Activated CD8-positive, alpha-beta memory T cell treated with anti-CD3 and anti-CD28 coated beads for 48 hours (primary cell): Measurements from ENCODE around the gene PRX.
"Not testable (repeated sequence)": the region's sequence is repeated elsewhere in the genome, so short reads cannot be mapped to it uniquely, and the experiment has no call there.

Experiments
- DNase-seq, 3 experiments: peaks; one replicate each; pipeline ENCODE4 v3.0.0-alpha.2; 2020; ENCODE audit warnings: low read depth in 2 of 3, low spot score in 2 of 3

PRX gene

DNA sequence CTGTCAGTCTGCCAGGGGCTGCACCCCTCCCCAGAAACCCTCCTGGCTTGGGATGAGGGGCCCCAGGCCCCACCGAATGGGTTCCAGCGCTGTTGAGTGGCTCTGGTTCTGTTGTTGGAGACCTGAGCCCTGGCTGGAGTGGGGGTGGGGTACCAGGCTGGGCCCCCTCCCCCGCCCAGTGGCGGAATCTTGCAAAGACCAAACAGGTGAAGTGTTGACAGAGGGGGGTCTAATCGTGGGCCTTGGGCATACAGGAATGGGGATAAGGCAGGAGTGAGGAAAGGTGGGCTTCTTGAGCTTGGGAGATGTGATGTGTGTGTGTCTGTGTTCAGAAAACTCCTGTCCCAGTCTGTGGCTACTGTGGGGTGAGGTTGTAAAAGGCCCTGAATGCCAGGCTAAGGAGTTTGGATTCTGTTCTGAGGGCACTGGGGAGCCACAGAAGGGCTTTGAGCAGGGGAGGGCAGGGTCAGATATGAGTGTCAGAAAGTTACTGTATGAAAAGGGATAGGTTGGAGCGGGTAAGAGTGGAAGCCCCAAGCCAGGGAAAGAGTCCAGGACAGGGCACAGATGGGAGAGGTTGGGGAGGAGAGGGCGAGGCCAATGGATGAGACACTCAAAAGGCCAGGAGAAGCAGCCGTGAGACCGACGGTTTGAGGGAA lies 23.0 kb downstream of the PRX start, which contains the start of gene HIPK4:
TSS of gene HIPK4 (minus strand) at position 98 of the 659 bp plus-strand sequence. CDS start 279 bp downstream, outside the sequence.
- DNase-seq = no peak

GRCh38 chr19:40389404-40390083 lies 23.6 kb downstream of the PRX start:
- no peak for DNase-seq

DNA sequence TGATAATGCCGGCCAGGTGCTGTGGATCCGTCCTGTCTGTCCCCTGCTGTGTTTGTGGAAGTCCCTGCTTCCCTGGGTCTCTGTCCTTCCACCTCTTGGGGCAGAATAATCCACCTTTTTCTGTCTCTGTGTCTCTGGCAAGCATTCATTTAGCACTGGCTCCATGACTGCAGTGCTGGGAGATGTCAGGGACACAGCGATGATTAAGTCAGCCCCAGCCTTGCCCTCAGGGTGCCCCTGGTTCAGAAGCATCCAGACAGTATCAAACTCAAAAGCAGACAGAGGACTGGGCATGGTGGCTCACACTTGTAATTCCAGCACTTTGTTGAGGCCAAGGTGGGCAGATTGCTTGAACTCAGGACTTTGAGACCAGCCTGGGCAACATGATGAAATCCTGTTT lies 24.7 kb downstream of the PRX start:
- DNase-seq = no peak

GRCh38 chr19:40387155-40387554 lies 26.0 kb downstream of the PRX start:
- no peak for DNase-seq

- DNase-seq = no peak
These were observed 29.4 kb downstream of the PRX start for GRCh38 chr19:40383668-40384248.

GRCh38 chr19:40381321-40381720 lies 31.9 kb downstream of the PRX start:
- no peak for DNase-seq

- no peak for DNase-seq
These were observed 32.8 kb downstream of the PRX start for GRCh38 chr19:40380199-40381037.

GRCh38 chr19:40379446-40380198 lies 33.6 kb downstream of the PRX start:
- no peak for DNase-seq

- no peak for DNase-seq
These were observed 34.7 kb downstream of the PRX start for GRCh38 chr19:40378509-40378908.

DNA sequence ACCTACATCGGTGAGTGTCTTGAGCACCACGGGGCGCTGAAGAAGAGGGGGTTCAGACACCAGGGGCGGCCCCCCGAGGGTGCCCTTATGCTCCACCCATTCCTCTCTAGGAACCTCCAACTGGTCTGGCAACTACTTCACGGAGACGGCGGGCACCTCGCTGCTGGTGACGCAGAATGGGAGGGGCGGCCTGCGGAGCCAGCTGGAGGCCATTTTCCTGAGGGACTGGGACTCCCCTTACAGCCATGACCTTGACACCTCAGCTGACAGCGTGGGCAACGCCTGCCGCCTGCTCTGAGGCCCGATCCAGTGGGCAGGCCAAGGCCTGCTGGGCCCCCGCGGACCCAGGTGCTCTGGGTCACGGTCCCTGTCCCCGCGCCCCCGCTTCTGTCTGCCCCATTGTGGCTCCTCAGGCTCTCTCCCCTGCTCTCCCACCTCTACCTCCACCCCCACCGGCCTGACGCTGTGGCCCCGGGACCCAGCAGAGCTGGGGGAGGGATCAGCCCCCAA lies 35.2 kb downstream of the PRX start:
- DNase-seq = no peak

DNA sequence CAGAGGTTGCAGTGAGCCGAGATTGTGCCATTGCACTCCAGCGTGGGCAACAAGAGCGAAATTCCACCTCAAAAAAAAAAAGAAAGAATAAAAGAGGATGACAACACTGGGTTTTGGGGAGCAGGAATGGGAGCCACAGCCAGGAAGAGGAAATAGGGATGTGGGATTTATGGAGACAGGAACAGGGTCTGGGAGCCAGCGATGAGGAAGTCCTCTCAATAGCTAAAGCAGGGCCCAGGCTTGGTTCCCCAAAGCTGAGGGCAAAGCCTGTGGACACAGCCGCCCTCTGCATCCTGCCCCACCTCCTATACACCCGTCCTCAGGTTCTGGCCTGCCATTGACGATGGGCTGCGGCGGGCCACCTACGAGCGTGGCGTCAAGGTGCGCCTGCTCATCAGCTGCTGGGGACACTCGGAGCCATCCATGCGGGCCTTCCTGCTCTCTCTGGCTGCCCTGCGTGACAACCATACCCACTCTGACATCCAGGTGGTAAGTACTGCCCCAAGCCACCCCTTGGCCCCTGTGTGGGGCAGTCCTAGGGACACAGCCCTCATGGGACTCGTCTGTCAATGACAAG lies 36.8 kb downstream of the PRX start:
- DNase-seq = no peak

DNA sequence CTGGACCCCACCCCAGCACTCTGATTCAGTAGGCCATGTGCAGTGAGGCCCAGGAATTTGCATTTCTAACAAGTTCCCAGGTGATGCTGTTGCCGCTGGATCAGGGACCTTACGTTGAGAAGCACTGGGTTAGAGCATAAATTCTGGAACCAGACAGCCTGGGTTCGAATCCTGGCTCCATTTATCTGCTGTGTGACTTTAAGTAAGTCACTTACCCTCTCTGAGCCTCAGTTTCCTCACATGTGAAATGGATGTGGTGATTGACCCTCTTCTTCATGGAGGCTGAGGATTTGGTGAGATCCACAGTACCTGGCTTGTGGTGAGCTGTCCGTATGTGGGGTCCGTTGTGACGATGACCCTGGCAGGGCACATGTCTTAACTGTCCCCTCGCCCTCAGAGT lies 39.1 kb downstream of the PRX start:
- DNase-seq = no peak

DNA sequence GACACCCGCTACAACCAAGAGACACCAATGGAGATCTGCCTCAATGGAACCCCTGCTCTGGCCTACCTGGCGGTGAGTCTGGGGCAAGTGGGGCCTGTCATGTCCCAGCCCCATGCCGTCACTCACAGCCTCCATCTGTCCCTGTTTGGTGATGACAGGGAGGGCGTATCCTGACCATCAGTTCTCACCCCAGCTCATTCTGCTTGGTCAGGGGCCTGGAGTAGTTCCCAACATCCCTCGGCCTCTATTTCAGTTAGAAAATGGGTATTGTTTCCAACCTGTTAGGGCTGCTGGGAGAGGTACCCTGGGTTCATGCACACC lies 41.4 kb downstream of the PRX start:
- no peak for DNase-seq

DNA sequence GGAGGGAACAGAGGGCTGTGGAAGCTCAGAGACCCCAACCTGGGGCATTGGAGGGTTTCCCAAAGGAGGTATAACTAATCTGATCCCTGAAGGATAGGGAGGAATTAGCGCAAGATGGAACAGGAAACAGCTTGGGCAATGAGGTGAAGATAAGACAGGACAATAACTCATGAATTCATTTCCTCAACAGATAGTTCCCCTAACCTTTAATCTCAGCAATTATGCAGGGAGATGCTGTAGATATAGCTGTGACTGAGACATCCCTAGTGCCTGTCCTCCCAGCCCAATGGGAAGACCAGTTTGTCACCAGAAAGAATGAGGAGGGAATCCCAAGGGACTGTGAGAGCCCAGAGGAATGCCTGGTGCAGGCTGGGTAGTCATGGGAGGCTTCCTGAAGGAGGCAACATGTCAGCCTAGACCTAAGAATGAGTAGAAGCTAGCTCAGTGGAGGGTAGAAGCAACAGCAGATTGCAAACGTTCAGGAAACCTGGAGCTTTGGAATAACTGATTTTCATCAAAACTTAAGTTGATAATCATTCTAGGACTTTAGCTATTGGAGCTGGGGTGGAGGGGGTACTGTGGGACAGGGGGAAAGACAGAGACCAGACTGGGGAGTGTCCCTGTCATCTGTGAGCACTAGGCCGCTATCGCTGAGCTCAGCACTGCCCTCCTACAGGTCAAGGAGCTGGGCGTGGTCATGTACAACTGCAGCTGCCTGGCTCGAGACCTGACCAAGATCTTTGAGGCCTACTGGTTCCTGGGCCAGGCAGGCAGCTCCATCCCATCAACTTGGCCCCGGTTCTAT lies 42.0 kb downstream of the PRX start:
- no peak for DNase-seq

DNA sequence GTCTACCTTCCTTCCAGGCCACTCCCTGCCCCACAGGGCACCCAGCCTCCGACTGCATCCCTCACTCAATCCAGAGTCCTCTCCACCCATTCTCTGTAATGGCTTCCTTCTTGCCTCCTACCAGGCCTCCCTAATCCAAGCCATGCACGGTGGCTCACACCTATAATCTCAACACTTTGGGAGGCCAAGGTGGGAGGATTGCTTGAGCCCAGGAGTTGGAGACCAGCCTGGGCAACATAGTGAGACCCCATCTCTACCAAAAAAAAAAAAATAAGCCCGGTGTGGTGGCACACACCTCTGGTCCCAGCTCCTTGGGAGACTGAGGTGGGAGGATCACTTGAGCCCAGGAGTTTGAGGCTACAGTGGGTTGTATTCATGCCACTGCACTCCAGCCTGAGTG lies 42.9 kb downstream of the PRX start:
- DNase-seq = not testable (repeated sequence)

DNA sequence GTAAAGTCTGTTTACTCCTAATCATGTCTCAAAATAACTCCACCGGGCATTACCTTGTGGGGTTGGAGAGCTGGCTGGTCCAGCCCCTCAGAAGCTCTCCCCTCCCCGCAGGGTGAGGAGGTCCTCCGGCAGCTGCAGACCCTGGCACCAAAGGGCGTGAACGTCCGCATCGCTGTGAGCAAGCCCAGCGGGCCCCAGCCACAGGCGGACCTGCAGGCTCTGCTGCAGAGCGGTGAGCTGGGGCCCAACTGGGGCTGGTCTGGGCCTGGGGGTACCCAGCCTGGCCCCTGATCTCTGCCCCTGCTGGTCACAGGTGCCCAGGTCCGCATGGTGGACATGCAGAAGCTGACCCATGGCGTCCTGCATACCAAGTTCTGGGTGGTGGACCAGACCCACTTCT lies 43.4 kb downstream of the PRX start:
- no peak for DNase-seq

DNA sequence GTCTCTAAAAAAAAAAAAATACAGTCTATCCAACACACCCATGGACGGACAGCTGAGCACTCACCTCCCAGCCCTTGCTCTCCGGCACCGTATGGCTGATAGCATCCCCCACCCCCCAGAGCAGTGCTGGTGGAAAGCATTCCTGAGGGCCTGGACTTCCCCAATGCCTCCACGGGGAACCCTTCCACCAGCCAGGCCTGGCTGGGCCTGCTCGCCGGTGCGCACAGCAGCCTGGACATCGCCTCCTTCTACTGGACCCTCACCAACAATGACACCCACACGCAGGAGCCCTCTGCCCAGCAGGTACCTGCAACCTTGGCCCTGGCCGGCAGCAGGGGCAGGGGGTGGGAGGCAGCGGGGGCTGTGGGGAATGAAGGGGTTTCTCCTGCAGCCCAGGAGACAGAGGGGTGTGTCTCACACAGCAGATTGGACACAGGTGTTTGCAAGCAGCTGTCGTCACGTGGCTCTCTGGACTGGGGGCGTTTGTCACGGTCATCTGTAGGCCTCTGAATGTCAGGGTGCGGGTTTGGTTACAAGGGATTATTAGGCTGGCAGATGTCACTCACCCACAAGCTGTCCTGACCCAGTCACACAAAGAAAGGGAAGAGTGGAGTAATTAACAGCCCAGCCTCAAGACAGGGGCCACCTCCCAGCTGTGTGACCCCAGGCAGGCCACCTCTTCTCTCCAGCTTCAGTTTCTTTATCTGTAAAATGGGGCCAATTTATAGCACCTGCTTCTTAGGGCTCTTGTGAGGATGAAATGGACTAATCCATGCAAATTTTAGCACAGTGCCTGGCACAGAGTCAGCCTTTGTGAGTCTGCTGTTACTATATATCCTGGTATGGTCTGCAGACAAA lies 45.4 kb downstream of the PRX start:
- no peak for DNase-seq

DNA sequence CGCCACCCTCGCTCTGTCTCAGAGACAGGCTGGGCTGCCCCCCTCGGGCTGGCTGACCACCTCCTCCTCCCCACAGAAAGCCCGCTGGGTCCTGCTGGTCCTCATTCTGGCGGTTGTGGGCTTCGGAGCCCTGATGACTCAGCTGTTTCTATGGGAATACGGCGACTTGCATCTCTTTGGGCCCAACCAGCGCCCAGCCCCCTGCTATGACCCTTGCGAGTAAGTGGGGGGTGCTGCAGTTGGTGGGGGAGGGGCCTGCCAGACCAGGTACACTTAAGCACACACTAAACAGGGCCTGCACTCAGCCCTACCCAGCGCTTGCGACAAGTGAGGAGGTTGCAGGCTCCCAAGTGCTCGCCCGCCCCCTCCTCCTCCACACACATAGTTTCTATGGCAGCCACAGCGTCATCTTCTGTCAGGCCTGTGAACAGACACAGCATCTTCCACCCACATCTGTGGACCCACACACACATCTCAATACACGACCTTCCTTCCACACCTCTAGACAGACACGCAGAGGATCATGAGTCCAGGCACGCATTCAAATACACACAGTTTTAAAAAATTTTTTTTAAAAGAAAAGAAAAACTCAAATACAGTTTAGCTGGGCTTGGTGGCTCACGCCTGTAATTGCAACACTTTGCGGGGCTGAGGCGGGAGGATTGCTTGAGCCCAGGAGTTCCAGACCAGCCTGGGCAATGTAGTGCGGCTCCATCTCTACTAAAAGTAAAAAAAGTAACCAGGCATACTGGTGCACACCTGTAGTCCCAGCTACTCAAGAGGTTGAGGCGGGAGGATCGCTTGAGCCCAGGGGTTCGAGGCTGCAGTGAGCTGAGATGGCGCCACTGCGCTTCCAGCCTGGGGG lies 46.2 kb downstream of the PRX start:
- no peak for DNase-seq
